Loucy (cell line): Measurements from ENCODE around the gene XPNPEP2.

Source experiments
- CTCF ChIP-seq: fragments of 200-600 bp; sonication (generic); conservative IDR thresholded peaks from 2 replicates; pipeline ENCODE4 v1.5.1; 2014; ENCODE audit warnings: mild to moderate bottlenecking, antibody characterized with exemption, low read length
- EZH2phosphoT487 ChIP-seq: fragments of 200-600 bp; IDR thresholded peaks from 2 replicates; pipeline ENCODE4 v1.6.1; 2018; ENCODE audit warnings: antibody characterized with exemption, mild to moderate bottlenecking, moderate library complexity, borderline replicate concordance

DNA sequence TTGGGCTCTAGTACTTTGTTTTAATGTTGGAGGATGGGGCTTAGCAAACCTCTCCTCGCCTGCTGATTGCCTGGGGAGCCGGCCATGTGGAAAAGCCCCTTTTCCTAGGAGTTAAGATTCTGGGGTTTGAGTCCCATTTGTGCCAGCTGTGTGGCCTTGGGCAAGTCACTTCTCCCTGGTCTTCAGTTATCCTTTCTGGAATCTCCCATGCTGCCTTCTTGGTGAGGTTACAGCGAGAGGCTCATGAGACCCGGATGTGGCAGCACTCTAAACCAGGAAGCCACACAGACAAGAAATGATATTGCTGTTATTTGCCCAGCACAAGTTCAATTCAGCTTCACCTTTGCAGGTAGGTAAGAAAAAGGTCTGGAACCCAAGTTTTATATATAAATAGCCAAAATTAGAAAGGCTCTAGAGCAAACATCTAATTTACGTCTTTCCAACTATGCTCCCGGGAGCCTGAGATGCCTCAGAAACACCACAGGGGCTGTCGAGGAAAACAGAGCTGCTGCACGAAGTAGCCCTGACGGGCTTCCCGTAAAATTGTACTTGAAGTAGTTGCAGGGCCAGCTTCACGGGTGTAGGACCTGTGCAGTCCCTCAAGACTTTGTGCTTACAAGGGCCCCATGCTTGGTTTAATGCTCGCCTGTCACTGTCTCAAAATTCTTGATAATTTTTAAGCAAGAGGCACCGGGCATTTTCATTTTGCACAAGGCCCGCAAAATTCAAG is 32.7 kb downstream of the XPNPEP2 start:
- TF ChIP-seq CTCF (no peak), EZH2phosphoT487 (no peak)
